HG03354 (cell line): ENCODE data around the gene ZSWIM3.
"Not testable (repeated sequence)": the region's sequence is repeated elsewhere in the genome, so short reads cannot be mapped to it uniquely, and the experiment has no call there.

Experiments used
- ATAC-seq: cut with Tn5 transposase; IDR thresholded peaks from one replicate; pipeline ENCODE4 v1.9.1; 2021; ENCODE audit warnings: mild to moderate bottlenecking; ENCODE audit not compliant: unreplicated experiment, poor library complexity, severe bottlenecking

The ZSWIM3 gene

GRCh38 chr20:45886590-45887345 lies 29.4 kb downstream of the ZSWIM3 start:
- no peak for ATAC-seq

DNA sequence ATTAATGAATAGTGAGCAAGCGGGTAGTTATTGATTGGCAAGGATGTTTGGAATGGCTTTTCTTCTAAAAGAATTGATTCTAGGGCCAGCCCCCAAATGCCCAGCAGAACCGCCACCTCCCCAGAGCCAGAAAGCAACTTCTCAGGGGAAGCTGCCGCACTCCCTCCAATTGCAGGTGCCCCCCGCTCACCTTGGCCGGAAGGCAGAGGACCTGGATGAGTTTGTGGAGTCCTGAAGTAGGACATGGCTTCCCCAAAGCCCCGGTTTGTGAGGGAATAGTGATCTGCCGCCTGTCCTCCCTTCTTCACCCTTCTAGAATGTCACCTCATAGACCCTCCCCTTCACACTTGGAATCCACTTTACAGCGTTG lies 29.9 kb downstream of the ZSWIM3 start, which contains the start of gene SPATA25:
SPATA25 (minus strand) TSS at position 277 of the 370 bp plus-strand sequence; CDS start at position 245, 32 bp downstream.
- ATAC-seq, result no peak

- ATAC-seq, result no peak
Observed at GRCh38 chr20:45888681-45889080, 31.3 kb downstream of the ZSWIM3 start.

- ATAC-seq, result peak; percentile 29
Observed at GRCh38 chr20:45890077-45890984, 32.9 kb downstream of the ZSWIM3 start.

GRCh38 chr20:45890985-45891983 lies 33.9 kb downstream of the ZSWIM3 start, which contains the start of the genes CTSA and NEURL2:
Gene CTSA (plus strand): TSS chr20:45891335. CDS start chr20:45891569, 234 bp downstream.
Gene NEURL2 (minus strand): TSS chr20:45891208. CDS start chr20:45890991, 217 bp downstream.
- ATAC-seq, result peak; percentile 79

- no peak for ATAC-seq
Observed at GRCh38 chr20:45892049-45892825, 34.8 kb downstream of the ZSWIM3 start.

DNA sequence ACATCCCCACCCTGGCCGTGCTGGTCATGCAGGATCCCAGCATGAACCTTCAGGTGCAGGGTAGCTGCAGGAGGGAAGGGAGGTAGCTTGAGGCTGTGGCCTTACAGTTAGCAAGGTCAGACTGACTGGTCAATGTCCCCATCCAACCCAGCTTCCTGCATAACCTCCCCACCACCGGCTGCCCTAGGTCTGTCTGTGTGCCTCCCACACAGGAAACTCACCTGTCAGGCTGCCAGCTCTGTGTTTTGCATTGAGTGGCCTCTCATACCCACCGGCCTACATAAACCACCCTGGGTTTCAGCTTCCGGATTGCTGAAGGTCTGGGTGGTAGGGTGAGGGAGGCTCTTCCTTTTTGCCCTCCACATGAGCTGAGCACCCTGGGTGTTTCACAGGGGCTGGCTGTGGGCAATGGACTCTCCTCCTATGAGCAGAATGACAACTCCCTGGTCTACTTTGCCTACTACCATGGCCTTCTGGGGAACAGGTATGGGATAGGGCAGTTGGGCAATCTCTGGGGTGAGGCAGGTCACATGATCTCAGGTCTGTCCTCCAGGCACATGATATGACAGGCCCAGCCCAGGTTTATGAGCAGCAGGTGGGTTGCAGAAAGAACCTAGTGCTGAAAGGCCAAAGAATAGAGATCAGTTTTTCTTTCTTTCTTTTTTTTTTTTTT lies 35.5 kb downstream of the ZSWIM3 start:
- ATAC-seq, result no peak

- ATAC-seq, result no peak
Observed at GRCh38 chr20:45893831-45894230, 36.4 kb downstream of the ZSWIM3 start.

DNA sequence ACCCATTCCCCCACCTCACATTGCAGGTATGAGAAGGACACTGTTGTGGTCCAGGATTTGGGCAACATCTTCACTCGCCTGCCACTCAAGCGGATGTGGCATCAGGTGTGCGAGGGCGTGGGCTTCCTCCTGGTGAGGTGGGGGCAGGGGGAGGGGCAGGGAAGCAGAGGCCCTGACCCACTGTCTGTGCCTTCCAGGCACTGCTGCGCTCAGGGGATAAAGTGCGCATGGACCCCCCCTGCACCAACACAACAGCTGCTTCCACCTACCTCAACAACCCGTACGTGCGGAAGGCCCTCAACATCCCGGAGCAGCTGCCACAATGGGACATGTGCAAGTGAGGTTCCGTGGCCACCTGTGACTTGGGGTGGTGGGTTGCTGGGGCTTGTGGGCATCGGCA lies 37.4 kb downstream of the ZSWIM3 start:
- no peak for ATAC-seq

GRCh38 chr20:45896641-45897161 lies 39.3 kb downstream of the ZSWIM3 start:
- ATAC-seq, result no peak

DNA sequence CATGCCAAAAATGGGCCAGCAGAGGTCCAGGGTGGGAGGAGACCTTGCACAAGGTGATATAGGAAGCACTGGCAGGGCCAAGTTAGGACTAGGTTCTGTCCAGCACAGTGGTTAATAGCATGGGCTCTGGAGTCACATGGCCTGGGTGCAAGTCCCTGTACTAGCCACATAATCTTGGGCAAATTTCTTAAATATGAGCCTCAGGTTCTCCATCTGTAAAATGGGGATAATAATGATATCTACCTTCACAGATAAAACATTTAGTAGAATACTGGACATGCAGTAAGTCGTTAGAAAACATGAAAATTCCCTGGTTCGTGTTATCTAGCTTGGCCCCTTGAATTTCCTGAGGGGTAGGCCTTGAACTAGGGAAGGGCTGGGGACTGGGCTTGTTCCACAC lies 39.9 kb downstream of the ZSWIM3 start:
- no peak for ATAC-seq

DNA sequence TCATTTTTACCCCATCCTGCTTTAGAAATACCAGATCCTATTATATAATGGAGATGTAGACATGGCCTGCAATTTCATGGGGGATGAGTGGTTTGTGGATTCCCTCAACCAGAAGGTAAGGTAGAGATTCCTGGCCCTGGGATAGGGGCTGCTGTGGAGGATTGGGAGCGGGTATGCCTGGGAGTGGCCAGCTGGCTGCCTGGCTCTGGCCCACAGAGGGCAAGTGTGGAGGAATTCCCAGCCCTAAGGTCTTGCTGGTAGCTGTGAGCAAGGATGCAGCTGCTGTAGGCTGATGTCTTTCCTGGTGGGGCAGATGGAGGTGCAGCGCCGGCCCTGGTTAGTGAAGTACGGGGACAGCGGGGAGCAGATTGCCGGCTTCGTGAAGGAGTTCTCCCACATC lies 40.3 kb downstream of the ZSWIM3 start:
- ATAC-seq, result no peak

DNA sequence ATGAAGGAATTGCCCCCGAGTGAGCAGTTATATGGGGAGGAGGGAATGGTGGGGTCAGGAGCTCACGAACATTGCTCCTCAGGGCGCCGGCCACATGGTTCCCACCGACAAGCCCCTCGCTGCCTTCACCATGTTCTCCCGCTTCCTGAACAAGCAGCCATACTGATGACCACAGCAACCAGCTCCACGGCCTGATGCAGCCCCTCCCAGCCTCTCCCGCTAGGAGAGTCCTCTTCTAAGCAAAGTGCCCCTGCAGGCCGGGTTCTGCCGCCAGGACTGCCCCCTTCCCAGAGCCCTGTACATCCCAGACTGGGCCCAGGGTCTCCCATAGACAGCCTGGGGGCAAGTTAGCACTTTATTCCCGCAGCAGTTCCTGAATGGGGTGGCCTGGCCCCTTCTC lies 40.9 kb downstream of the ZSWIM3 start:
- ATAC-seq, result no peak

- no peak for ATAC-seq
Observed at GRCh38 chr20:45899046-45899835, 41.8 kb downstream of the ZSWIM3 start.

DNA sequence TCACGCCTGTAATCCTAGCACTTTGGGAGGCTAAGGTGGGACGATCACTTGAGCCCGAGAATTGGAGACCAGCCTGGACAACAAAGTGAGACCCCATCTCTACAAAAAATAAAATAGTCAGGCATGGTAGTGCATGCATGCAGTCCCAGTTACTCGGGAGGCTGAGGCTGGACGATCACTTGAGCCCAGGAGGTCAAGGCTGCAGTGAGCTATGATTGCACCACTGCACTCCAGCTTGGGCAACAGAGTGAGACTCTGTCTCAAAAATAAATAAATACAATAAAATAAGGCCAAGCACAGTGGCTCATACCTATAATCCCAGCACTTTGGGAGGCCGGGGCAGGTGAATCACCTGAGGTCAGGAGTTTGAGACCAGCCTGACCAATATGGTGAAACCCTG lies 43.9 kb downstream of the ZSWIM3 start:
- ATAC-seq, result not testable (repeated sequence)

- ATAC-seq, result no peak
Observed at GRCh38 chr20:45902199-45902701, 44.8 kb downstream of the ZSWIM3 start.
